ENCODE data around the gene SLC9A7. TPM values are rescaled to one million over a fixed set of nuclear protein-coding genes. Genes with fewer than 3 reads are reported as not detected.

The SLC9A7 gene
- total RNA-seq, 1 experiment from 2014 or later: 74.3 TPM

- H2AFZ ChIP-seq (ENCODE audit: low read length): no peak overlapping the region
- ChIA-PET POLR2A (ENCODE audit: unreplicated experiment) (no interaction called here), CTCF (no interaction called here)
- no peaks in the 10 kb centered on the region for H3F3A ChIP-seq (ENCODE audit: low read length, unreplicated experiment)
- H3K4me2 ChIP-seq (ENCODE audit: low read length): peak overlapping the region; percentile 30
- H3K9ac ChIP-seq (ENCODE audit: low read length): peak overlapping the region; percentile 44; the same call in 1 of the 2 replicates
- no peaks in the 10 kb centered on the region for H3K9me2 ChIP-seq (replicated peaks; ENCODE audit: low read length)
- no peaks in the 10 kb centered on the region for H3K27me3 ChIP-seq (ENCODE audit: low read length)
- peaks cover 91% of the 10 kb centered on the region for H3K79me2 ChIP-seq (ENCODE audit: low read length)
- DNase-seq: no peak
- no peak for ATAC-seq
- intact Hi-C loops (cut with micrococcal nuclease): no loop called here
- BruUV-seq (replicated peaks): no TSS peak
- no peaks in the 10 kb centered on the region for H3K9me3 ChIP-seq (ENCODE audit: low read length)
- no peak overlapping the region for H3K4me3 ChIP-seq (ENCODE audit: low read length)
- peak overlapping the region; percentile 89 for H3K27ac ChIP-seq (ENCODE audit: low read length)
- H3K36me3 ChIP-seq (ENCODE audit: low read depth, low read length): no peaks in the 10 kb centered on the region; the same call in 1 of the 2 replicates
- peaks cover 35% of the 10 kb centered on the region for H3K4me1 ChIP-seq (ENCODE audit: insufficient read depth, low read length)
- peaks cover 7% of the 10 kb centered on the region; the same call in 1 of the 2 replicates for H4K20me1 ChIP-seq (ENCODE audit: low read length)
- TF ChIP-seq EZH2phosphoT487 (IDR thresholded peaks at IDR 0.05; ENCODE audit: borderline replicate concordance, low read length) (no peak), CTCF (conservative IDR thresholded peaks at IDR 0.05; ENCODE audit: low read depth, low read length) (no peak), EZH2 (IDR thresholded peaks at IDR 0.05; ENCODE audit: low read length, unreplicated experiment) (no peak)
Measured at GRCh38 chrX:46710927-46711623, 47.8 kb downstream of the SLC9A7 start.

- H3K79me2 ChIP-seq (ENCODE audit: low read length): peaks cover 91% of the 10 kb centered on the region
- H3K4me2 ChIP-seq (ENCODE audit: low read length): peak overlapping the region; percentile 36
- no peaks in the 10 kb centered on the region; the same call in 1 of the 2 replicates for H3K36me3 ChIP-seq (ENCODE audit: low read depth, low read length)
- ChIA-PET POLR2A (ENCODE audit: unreplicated experiment) (no interaction called here), CTCF (no interaction called here)
- intact Hi-C loops (cut with micrococcal nuclease): no loop called here
- ATAC-seq (peak; percentile 63), DNase-seq (peak; percentile 85)
- no peak overlapping the region for H3K4me3 ChIP-seq (ENCODE audit: low read length)
- no peak for TF ChIP-seq EZH2phosphoT487 (IDR thresholded peaks at IDR 0.05; ENCODE audit: borderline replicate concordance, low read length)
- TF ChIP-seq CTCF (conservative IDR thresholded peaks at IDR 0.05; ENCODE audit: low read depth, low read length): no peak
- TF ChIP-seq EZH2 (IDR thresholded peaks at IDR 0.05; ENCODE audit: low read length, unreplicated experiment): no peak
- no peaks in the 10 kb centered on the region for H3K27me3 ChIP-seq (ENCODE audit: low read length)
- no peaks in the 10 kb centered on the region for H3K9me3 ChIP-seq (ENCODE audit: low read length)
- BruUV-seq (replicated peaks): no TSS peak
- peaks cover 10% of the 10 kb centered on the region; the same call in 1 of the 2 replicates for H4K20me1 ChIP-seq (ENCODE audit: low read length)
- H3K9me2 ChIP-seq (replicated peaks; ENCODE audit: low read length): no peaks in the 10 kb centered on the region
- peaks cover 35% of the 10 kb centered on the region for H3K4me1 ChIP-seq (ENCODE audit: insufficient read depth, low read length)
- H3F3A ChIP-seq (ENCODE audit: low read length, unreplicated experiment): no peaks in the 10 kb centered on the region
- no peak overlapping the region for H2AFZ ChIP-seq (ENCODE audit: low read length)
- H3K9ac ChIP-seq (ENCODE audit: low read length): peak overlapping the region; percentile 46; the same call in 1 of the 2 replicates
- H3K27ac ChIP-seq (ENCODE audit: low read length): peak overlapping the region; percentile 89
Measured at GRCh38 chrX:46710425-46710824, 48.5 kb downstream of the SLC9A7 start.

GRCh38 chrX:46707274-46707965 lies 51.5 kb downstream of the SLC9A7 start:
- Histone ChIP-seq H3K9ac (ENCODE audit: low read length) (no peak overlapping the region), H4K20me1 (ENCODE audit: low read length) (peaks cover 15% of the 10 kb centered on the region), H3K27ac (ENCODE audit: low read length) (peak overlapping the region; percentile 50), H3K4me2 (ENCODE audit: low read length) (no peak overlapping the region), H3F3A (ENCODE audit: low read length, unreplicated experiment) (no peaks in the 10 kb centered on the region), H3K36me3 (ENCODE audit: low read depth, low read length) (no peaks in the 10 kb centered on the region; the same call in 1 of the 2 replicates), H3K4me3 (ENCODE audit: low read length) (no peak overlapping the region), H3K9me3 (ENCODE audit: low read length) (no peaks in the 10 kb centered on the region), H3K9me2 (replicated peaks; ENCODE audit: low read length) (no peaks in the 10 kb centered on the region), H2AFZ (ENCODE audit: low read length) (no peak overlapping the region), H3K79me2 (ENCODE audit: low read length) (peaks cover 93% of the 10 kb centered on the region), H3K4me1 (ENCODE audit: insufficient read depth, low read length) (peaks cover 40% of the 10 kb centered on the region), H3K27me3 (ENCODE audit: low read length) (no peaks in the 10 kb centered on the region)
- ChIA-PET POLR2A (ENCODE audit: unreplicated experiment) (no interaction called here), CTCF (no interaction called here)
- ATAC-seq (no peak), DNase-seq (no peak)
- BruUV-seq (replicated peaks): no TSS peak
- intact Hi-C loops (cut with micrococcal nuclease): no loop called here
- no peak for TF ChIP-seq CTCF (conservative IDR thresholded peaks at IDR 0.05; ENCODE audit: low read depth, low read length)
- TF ChIP-seq EZH2phosphoT487 (IDR thresholded peaks at IDR 0.05; ENCODE audit: borderline replicate concordance, low read length): no peak
- TF ChIP-seq EZH2 (IDR thresholded peaks at IDR 0.05; ENCODE audit: low read length, unreplicated experiment): no peak

All from PC-3 (cell line).